Esophagus squamous epithelium (tissue), 4 donors: ENCODE data around the gene STARD13.

ENCODE experiments used
- POLR2A ChIP-seq, 4 donors: fragments of 450-650 bp; IDR thresholded peaks; one replicate each; pipeline ENCODE4 v1.6.1; 2017; ENCODE audit warnings: antibody characterized with exemption in 4 of 4, mild to moderate bottlenecking in 4 of 4, moderate library complexity in 3 of 4
- TF ChIP-seq, protein P1 (sequence below), 6 experiments: fragments of 450-650 bp in 4 of 6; fragments of 200-600 bp in 2 of 6; sonication (generic) in 2 of 6; IDR thresholded peaks; one replicate each; pipeline ENCODE4 v1.5.1; 2016 to 2019; ENCODE audit warnings: antibody characterized with exemption in 6 of 6, mild to moderate bottlenecking in 4 of 6, moderate library complexity in 4 of 6

DNA sequence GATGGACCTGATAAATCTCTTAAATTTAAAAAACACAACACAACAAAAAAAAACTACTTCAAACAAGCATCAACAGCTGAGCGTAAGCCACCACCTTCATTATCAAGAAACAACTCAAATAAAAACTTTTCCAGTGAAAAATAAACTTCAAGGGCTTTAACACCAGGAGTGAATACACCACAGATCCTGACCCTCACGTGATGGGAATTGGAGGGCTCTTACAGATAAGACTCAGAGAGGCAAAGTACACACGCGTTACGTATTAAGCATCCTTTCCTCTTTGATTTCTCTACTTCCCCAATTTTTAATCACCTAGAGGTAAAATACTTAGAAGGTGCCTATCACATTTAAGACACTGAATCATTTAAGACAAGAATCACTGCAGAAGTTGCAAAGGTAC lies 573 bp upstream of the STARD13 start:
- TF ChIP-seq, protein P1, sequence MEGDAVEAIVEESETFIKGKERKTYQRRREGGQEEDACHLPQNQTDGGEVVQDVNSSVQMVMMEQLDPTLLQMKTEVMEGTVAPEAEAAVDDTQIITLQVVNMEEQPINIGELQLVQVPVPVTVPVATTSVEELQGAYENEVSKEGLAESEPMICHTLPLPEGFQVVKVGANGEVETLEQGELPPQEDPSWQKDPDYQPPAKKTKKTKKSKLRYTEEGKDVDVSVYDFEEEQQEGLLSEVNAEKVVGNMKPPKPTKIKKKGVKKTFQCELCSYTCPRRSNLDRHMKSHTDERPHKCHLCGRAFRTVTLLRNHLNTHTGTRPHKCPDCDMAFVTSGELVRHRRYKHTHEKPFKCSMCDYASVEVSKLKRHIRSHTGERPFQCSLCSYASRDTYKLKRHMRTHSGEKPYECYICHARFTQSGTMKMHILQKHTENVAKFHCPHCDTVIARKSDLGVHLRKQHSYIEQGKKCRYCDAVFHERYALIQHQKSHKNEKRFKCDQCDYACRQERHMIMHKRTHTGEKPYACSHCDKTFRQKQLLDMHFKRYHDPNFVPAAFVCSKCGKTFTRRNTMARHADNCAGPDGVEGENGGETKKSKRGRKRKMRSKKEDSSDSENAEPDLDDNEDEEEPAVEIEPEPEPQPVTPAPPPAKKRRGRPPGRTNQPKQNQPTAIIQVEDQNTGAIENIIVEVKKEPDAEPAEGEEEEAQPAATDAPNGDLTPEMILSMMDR (IDR thresholded peaks at IDR 0.05), result no peak
- no peak for TF ChIP-seq POLR2A (IDR thresholded peaks at IDR 0.05)
